ENCODE data around the gene BCL11B. TPM values are rescaled to one million over a fixed set of nuclear protein-coding genes. Genes with fewer than 3 reads are reported as not detected.
A peak's percentile ranks its signal among the peaks of the same experiment; 100 is the strongest.

Gene BCL11B
- total RNA-seq, 2 experiments from 2014 or later = not detected

DNA sequence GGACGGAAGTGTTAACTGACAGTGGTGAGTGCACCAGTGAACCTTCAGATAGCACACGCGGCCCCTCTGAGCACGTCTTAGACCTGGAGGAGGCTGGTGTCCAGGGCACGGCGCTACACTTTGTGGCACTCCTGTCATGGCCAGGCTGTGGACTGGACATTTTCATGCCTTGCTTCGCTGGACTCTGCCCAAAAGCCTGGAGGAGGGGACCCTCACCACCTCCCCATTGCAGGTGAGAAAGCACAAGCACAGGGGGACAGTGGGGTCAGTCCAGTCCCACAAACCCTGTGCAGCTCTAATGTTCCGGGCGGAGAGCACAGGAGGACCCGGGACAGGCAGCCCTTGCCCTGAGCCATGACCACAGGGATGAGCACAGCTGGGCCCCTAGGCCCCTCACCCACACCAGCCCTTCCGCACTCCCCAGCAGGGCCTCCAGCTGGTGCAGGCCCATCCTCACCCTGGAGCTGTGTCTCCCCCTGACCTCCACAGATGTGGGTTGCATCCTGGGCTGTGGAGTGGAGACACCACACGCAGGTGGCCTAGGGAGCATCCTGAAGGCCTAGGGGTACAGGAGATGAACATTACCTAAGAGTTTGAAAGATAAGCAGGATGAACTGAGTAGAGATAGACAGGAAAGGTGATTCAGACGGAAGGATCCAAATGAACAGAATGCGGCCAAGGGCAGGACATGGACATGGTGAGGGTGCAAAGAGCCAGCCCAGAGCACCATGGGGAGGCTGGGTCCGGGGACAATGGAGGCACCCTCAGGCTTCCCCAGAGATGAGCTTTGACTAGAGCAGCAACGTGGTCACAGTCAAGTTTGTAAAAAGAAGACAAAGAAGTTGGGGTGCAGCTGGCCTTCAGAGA lies 132.8 kb downstream of the BCL11B start:
- intact Hi-C loops (cut with micrococcal nuclease; ENCODE audit: unreplicated experiment) = no loop called here
- no TSS peak for BruUV-seq (replicated peaks)
- TF ChIP-seq, protein P1, sequence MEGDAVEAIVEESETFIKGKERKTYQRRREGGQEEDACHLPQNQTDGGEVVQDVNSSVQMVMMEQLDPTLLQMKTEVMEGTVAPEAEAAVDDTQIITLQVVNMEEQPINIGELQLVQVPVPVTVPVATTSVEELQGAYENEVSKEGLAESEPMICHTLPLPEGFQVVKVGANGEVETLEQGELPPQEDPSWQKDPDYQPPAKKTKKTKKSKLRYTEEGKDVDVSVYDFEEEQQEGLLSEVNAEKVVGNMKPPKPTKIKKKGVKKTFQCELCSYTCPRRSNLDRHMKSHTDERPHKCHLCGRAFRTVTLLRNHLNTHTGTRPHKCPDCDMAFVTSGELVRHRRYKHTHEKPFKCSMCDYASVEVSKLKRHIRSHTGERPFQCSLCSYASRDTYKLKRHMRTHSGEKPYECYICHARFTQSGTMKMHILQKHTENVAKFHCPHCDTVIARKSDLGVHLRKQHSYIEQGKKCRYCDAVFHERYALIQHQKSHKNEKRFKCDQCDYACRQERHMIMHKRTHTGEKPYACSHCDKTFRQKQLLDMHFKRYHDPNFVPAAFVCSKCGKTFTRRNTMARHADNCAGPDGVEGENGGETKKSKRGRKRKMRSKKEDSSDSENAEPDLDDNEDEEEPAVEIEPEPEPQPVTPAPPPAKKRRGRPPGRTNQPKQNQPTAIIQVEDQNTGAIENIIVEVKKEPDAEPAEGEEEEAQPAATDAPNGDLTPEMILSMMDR (conservative IDR thresholded peaks at IDR 0.05; ENCODE audit: low read length) = no peak
- no peak for TF ChIP-seq EZH2phosphoT487 (IDR thresholded peaks at IDR 0.05; ENCODE audit: borderline replicate concordance, low read depth, low read length)
- Histone ChIP-seq H3K4me2 (ENCODE audit: low read length) (no peak overlapping the region), H3K4me1 (ENCODE audit: insufficient read depth, low read length, poor library complexity, severe bottlenecking) (peaks cover 3% of the 10 kb centered on the region), H4K20me1 (ENCODE audit: insufficient read depth, low read length) (no peaks in the 10 kb centered on the region), H3K4me3 (ENCODE audit: low read depth, low read length, poor library complexity, severe bottlenecking) (no peak overlapping the region), H3K79me2 (ENCODE audit: insufficient read depth, low read depth, low read length) (no peaks in the 10 kb centered on the region), H3K36me3 (ENCODE audit: insufficient read depth, low read length) (no peaks in the 10 kb centered on the region), H3K9me3 (ENCODE audit: low read length) (no peaks in the 10 kb centered on the region), H3K27ac (ENCODE audit: low read depth, low read length, poor library complexity, severe bottlenecking) (no peak overlapping the region), H3K9me2 (ENCODE audit: insufficient read depth, low read length) (no peaks in the 10 kb centered on the region), H2AFZ (ENCODE audit: low read length) (no peak overlapping the region)
- no peak for DNase-seq (ENCODE audit: low spot score)
- ChIA-PET CTCF (ENCODE audit: unreplicated experiment) (no interaction called here), POLR2A (interaction anchor here (0.6 kb wide), 2 partner anchors 33 to 38 kb away, joined by 3 read pairs; no protein-coding TSS in a partner anchor)

DNA sequence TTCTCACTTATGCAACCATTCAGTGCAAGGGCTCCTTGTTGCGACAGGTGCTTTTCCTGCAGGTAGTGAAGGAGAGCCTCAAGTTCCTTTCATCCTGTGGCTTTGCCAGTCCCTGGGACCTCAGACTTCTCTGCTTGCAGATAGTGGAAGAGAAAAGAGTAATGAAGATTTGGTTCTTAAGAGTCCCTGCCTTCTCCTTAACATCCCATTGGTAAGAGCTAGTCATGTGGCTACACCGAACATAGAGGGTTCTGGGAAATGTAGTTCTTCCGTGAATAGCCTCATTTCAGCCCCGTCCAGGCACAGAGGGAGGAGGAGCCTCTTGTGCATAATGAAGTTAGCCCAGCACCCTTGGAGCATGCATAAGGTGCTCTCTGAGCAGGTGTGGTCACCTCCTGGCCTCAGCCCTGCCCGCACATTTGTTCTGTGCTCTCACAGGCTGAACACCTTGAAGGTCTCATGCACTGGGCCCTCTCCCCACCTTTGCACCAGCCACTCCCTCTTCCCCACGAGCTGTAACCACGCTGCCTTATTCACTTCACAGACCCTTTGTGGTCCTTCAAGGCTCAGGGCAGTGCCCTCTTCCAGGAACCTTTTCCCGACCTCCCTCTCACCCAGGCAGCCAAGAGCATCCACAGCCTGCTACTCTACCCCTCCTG lies 134.0 kb downstream of the BCL11B start:
- H3K9me3 ChIP-seq (ENCODE audit: low read length) = no peaks in the 10 kb centered on the region
- no peaks in the 10 kb centered on the region for H4K20me1 ChIP-seq (ENCODE audit: insufficient read depth, low read length)
- H3K4me1 ChIP-seq (ENCODE audit: insufficient read depth, low read length, poor library complexity, severe bottlenecking) = no peaks in the 10 kb centered on the region
- H3K27ac ChIP-seq (ENCODE audit: low read depth, low read length, poor library complexity, severe bottlenecking) = no peak overlapping the region
- DNase-seq (ENCODE audit: low spot score) = peak; percentile 33
- intact Hi-C loops (cut with micrococcal nuclease; ENCODE audit: unreplicated experiment) = no loop called here
- no peaks in the 10 kb centered on the region for H3K9me2 ChIP-seq (ENCODE audit: insufficient read depth, low read length)
- no peak overlapping the region for H3K4me3 ChIP-seq (ENCODE audit: low read depth, low read length, poor library complexity, severe bottlenecking)
- TF ChIP-seq, protein P1 (conservative IDR thresholded peaks at IDR 0.05; ENCODE audit: low read length) = no peak
- no peaks in the 10 kb centered on the region for H3K36me3 ChIP-seq (ENCODE audit: insufficient read depth, low read length)
- H2AFZ ChIP-seq (ENCODE audit: low read length) = peak overlapping the region; percentile 89
- H3K4me2 ChIP-seq (ENCODE audit: low read length) = no peak overlapping the region
- CTCF ChIA-PET (ENCODE audit: unreplicated experiment) = no interaction called here
- no peaks in the 10 kb centered on the region for H3K79me2 ChIP-seq (ENCODE audit: insufficient read depth, low read depth, low read length)
- POLR2A ChIA-PET = interaction anchor here (0.6 kb wide), 1 partner anchor 1029 kb away, joined by 4 read pairs; no protein-coding TSS in a partner anchor
- no TSS peak for BruUV-seq (replicated peaks)

All from OCI-LY7 (cell line).